Loucy (cell line): ENCODE data around the gene SPAG17.

Experiments
- H2AFZ ChIP-seq: fragments of 200-600 bp; sonication (generic); 2 replicates; pipeline ENCODE4 v1.6.0; 2016; ENCODE audit warnings: antibody characterized with exemption, mild to moderate bottlenecking, low read length, moderate library complexity
- H3F3A ChIP-seq: fragments of 200-600 bp; 2 replicates; pipeline ENCODE4 v1.6.0; 2016; ENCODE audit warnings: antibody characterized with exemption, low read depth, mild to moderate bottlenecking
- H3K27me3 ChIP-seq: fragments of 200-600 bp; sonication (generic); 2 replicates; pipeline ENCODE4 v1.6.1; 2014; ENCODE audit warnings: low read length, mild to moderate bottlenecking; ENCODE audit not compliant: insufficient read depth, poor library complexity, severe bottlenecking
- H3K36me3 ChIP-seq: fragments of 200-600 bp; sonication (generic); 2 replicates; pipeline ENCODE4 v1.6.1; 2016; ENCODE audit warnings: low read length; ENCODE audit not compliant: insufficient read depth
- H3K4me1 ChIP-seq: fragments of 200-600 bp; sonication (generic); 2 replicates; pipeline ENCODE4 v1.5.1; 2014; ENCODE audit warnings: low read length, mild to moderate bottlenecking; ENCODE audit not compliant: insufficient read depth, poor library complexity, severe bottlenecking
- H3K4me2 ChIP-seq: fragments of 200-600 bp; sonication (generic); 2 replicates; pipeline ENCODE4 v1.6.0; 2014; ENCODE audit warnings: antibody characterized with exemption, low read length, low read depth, mild to moderate bottlenecking; ENCODE audit not compliant: poor library complexity, severe bottlenecking
- H3K4me3 ChIP-seq: fragments of 200-600 bp; sonication (generic); 2 replicates; pipeline ENCODE4 v1.5.1; 2014; ENCODE audit warnings: low read length, mild to moderate bottlenecking, mixed read lengths; ENCODE audit not compliant: poor library complexity, severe bottlenecking
- H3K79me2 ChIP-seq: fragments of 200-600 bp; sonication (generic); 2 replicates; pipeline ENCODE4 v1.6.1; 2014; ENCODE audit warnings: low read length; ENCODE audit not compliant: insufficient read depth
- H3K9ac ChIP-seq: fragments of 200-600 bp; sonication (generic); 2 replicates; pipeline ENCODE4 v1.6.0; 2014; ENCODE audit warnings: mild to moderate bottlenecking, low read depth, low read length, moderate library complexity; ENCODE audit not compliant: poor library complexity, severe bottlenecking
- H3K9me2 ChIP-seq: fragments of 200-600 bp; sonication (generic); replicated peaks from 2 replicates; pipeline ENCODE4 v1.6.1; 2016; ENCODE audit warnings: low read depth, low read length, mixed read lengths
- H3K9me3 ChIP-seq: fragments of 200-600 bp; sonication (generic); 2 replicates; pipeline ENCODE4 v1.6.1; 2014; ENCODE audit warnings: mild to moderate bottlenecking, antibody characterized with exemption, low read length, low read depth; ENCODE audit not compliant: insufficient read depth
- H4K20me1 ChIP-seq: fragments of 200-600 bp; sonication (generic); 2 replicates; pipeline ENCODE4 v1.6.0; 2014; ENCODE audit warnings: antibody characterized with exemption, low read length, mild to moderate bottlenecking; ENCODE audit not compliant: insufficient read depth, poor library complexity, severe bottlenecking
- CTCF ChIP-seq: fragments of 200-600 bp; sonication (generic); conservative IDR thresholded peaks from 2 replicates; pipeline ENCODE4 v1.5.1; 2014; ENCODE audit warnings: mild to moderate bottlenecking, antibody characterized with exemption, low read length
- EZH2phosphoT487 ChIP-seq: fragments of 200-600 bp; IDR thresholded peaks from 2 replicates; pipeline ENCODE4 v1.6.1; 2018; ENCODE audit warnings: antibody characterized with exemption, mild to moderate bottlenecking, moderate library complexity, borderline replicate concordance

SPAG17 gene

GRCh38 chr1:118145721-118146120 is 39.3 kb downstream of the SPAG17 start:
- H3K9ac ChIP-seq, result no peak overlapping the region
- TF ChIP-seq CTCF (no peak), EZH2phosphoT487 (no peak)
- H3K79me2 ChIP-seq, result no peaks in the 10 kb centered on the region
- no peaks in the 10 kb centered on the region for H3K4me1 ChIP-seq
- H2AFZ ChIP-seq, result no peak overlapping the region
- H3F3A ChIP-seq, result no peaks in the 10 kb centered on the region
- H3K4me2 ChIP-seq, result no peak overlapping the region
- no peaks in the 10 kb centered on the region for H3K27me3 ChIP-seq
- no peak overlapping the region for H3K4me3 ChIP-seq
- no peaks in the 10 kb centered on the region for H3K9me2 ChIP-seq
- no peaks in the 10 kb centered on the region for H4K20me1 ChIP-seq
- no peaks in the 10 kb centered on the region for H3K9me3 ChIP-seq
- H3K36me3 ChIP-seq, result no peaks in the 10 kb centered on the region

- Histone ChIP-seq H2AFZ (no peak overlapping the region), H3K9me2 (no peaks in the 10 kb centered on the region), H3K4me2 (no peak overlapping the region), H3K79me2 (no peaks in the 10 kb centered on the region), H4K20me1 (no peaks in the 10 kb centered on the region), H3K27me3 (no peaks in the 10 kb centered on the region), H3K4me1 (no peaks in the 10 kb centered on the region), H3K36me3 (no peaks in the 10 kb centered on the region), H3K9ac (no peak overlapping the region), H3K9me3 (no peaks in the 10 kb centered on the region), H3F3A (no peaks in the 10 kb centered on the region), H3K4me3 (no peak overlapping the region)
- TF ChIP-seq CTCF (no peak), EZH2phosphoT487 (no peak)
Observed at GRCh38 chr1:118144684-118145083, 40.3 kb downstream of the SPAG17 start.

- H2AFZ ChIP-seq, result no peak overlapping the region
- no peaks in the 10 kb centered on the region for H3K9me3 ChIP-seq
- H3K79me2 ChIP-seq, result no peaks in the 10 kb centered on the region
- TF ChIP-seq EZH2phosphoT487 (no peak), CTCF (no peak)
- H3K9me2 ChIP-seq, result no peaks in the 10 kb centered on the region
- no peaks in the 10 kb centered on the region for H4K20me1 ChIP-seq
- no peak overlapping the region for H3K9ac ChIP-seq
- H3K27me3 ChIP-seq, result no peaks in the 10 kb centered on the region
- no peak overlapping the region for H3K4me3 ChIP-seq
- no peaks in the 10 kb centered on the region for H3F3A ChIP-seq
- H3K4me1 ChIP-seq, result no peaks in the 10 kb centered on the region
- H3K36me3 ChIP-seq, result no peaks in the 10 kb centered on the region
- no peak overlapping the region for H3K4me2 ChIP-seq
Observed at GRCh38 chr1:118143831-118144230, 41.2 kb downstream of the SPAG17 start.
